Mesothelial cell of epicardium (in vitro differentiated cells): ENCODE measurements around the gene SLC39A12. TPM values are rescaled to one million over a fixed set of nuclear protein-coding genes. Genes with fewer than 3 reads are reported as not detected.

Source experiments
- DNase-seq, 2 experiments: peaks; one replicate each; pipeline ENCODE4 v3.0.0; 2021; ENCODE audit warnings: low spot score in 2 of 2; ENCODE audit not compliant: unreplicated experiment in 2 of 2
- H3K27ac Mint-ChIP-seq: 2 replicates; pipeline ENCODE4 v1.8.0; 2021; ENCODE audit warnings: mixed read lengths
- H3K27me3 Mint-ChIP-seq: 2 replicates; pipeline ENCODE4 v1.8.0; 2021; ENCODE audit warnings: low read depth, mixed read lengths
- H3K36me3 Mint-ChIP-seq: 2 replicates; pipeline ENCODE4 v1.8.0; 2021; ENCODE audit warnings: mixed read lengths
- H3K4me1 Mint-ChIP-seq: 2 replicates; pipeline ENCODE4 v1.8.0; 2021; ENCODE audit warnings: mixed read lengths
- H3K4me3 Mint-ChIP-seq: 2 replicates; pipeline ENCODE4 v1.8.0; 2021; ENCODE audit warnings: mild to moderate bottlenecking, moderate library complexity, mixed read lengths
- H3K9me3 Mint-ChIP-seq: 2 replicates; pipeline ENCODE4 v1.8.0; 2021; ENCODE audit warnings: mixed read lengths
- total RNA-seq: library from RNA; stranded (reverse); gene quantifications from 3 replicates; pipeline ENCODE4 v1.2.1, GENCODE V29; 2021
- TF ChIP-seq, protein P1 (sequence below): fragments of 200-600 bp; sonication (generic); IDR thresholded peaks from one replicate; pipeline ENCODE4 v1.5.0; 2021; ENCODE audit warnings: antibody characterized with exemption; ENCODE audit not compliant: unreplicated experiment

SLC39A12 gene
- total RNA-seq, 1 donor from 2014 or later, result not detected

GRCh38 chr10:18043148-18044006 is 91.7 kb downstream of the SLC39A12 start:
- peaks cover 10% of the 10 kb centered on the region for H3K27me3 Mint-ChIP-seq
- no peak overlapping the region for H3K4me3 Mint-ChIP-seq
- TF ChIP-seq, protein P1, sequence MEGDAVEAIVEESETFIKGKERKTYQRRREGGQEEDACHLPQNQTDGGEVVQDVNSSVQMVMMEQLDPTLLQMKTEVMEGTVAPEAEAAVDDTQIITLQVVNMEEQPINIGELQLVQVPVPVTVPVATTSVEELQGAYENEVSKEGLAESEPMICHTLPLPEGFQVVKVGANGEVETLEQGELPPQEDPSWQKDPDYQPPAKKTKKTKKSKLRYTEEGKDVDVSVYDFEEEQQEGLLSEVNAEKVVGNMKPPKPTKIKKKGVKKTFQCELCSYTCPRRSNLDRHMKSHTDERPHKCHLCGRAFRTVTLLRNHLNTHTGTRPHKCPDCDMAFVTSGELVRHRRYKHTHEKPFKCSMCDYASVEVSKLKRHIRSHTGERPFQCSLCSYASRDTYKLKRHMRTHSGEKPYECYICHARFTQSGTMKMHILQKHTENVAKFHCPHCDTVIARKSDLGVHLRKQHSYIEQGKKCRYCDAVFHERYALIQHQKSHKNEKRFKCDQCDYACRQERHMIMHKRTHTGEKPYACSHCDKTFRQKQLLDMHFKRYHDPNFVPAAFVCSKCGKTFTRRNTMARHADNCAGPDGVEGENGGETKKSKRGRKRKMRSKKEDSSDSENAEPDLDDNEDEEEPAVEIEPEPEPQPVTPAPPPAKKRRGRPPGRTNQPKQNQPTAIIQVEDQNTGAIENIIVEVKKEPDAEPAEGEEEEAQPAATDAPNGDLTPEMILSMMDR, result no peak
- DNase-seq, result no peak
- no peak overlapping the region for H3K27ac Mint-ChIP-seq
- H3K36me3 Mint-ChIP-seq, result no peaks in the 10 kb centered on the region
- H3K9me3 Mint-ChIP-seq, result no peaks in the 10 kb centered on the region
- no peaks in the 10 kb centered on the region for H3K4me1 Mint-ChIP-seq

- Mint-ChIP-seq H3K36me3 (no peaks in the 10 kb centered on the region), H3K27me3 (peaks cover 16% of the 10 kb centered on the region), H3K4me3 (no peak overlapping the region), H3K9me3 (no peaks in the 10 kb centered on the region), H3K4me1 (no peaks in the 10 kb centered on the region), H3K27ac (no peak overlapping the region)
- no peak for DNase-seq
- TF ChIP-seq, protein P1, result no peak
Measured at GRCh38 chr10:18044976-18045720, 93.4 kb downstream of the SLC39A12 start.

- Mint-ChIP-seq H3K9me3 (peaks cover 3% of the 10 kb centered on the region), H3K36me3 (no peaks in the 10 kb centered on the region), H3K4me1 (no peaks in the 10 kb centered on the region), H3K27ac (no peak overlapping the region), H3K4me3 (no peak overlapping the region), H3K27me3 (peaks cover 52% of the 10 kb centered on the region)
- TF ChIP-seq, protein P1, result no peak
- no peak for DNase-seq
Measured at GRCh38 chr10:18056583-18056982, 104.9 kb downstream of the SLC39A12 start.

DNA sequence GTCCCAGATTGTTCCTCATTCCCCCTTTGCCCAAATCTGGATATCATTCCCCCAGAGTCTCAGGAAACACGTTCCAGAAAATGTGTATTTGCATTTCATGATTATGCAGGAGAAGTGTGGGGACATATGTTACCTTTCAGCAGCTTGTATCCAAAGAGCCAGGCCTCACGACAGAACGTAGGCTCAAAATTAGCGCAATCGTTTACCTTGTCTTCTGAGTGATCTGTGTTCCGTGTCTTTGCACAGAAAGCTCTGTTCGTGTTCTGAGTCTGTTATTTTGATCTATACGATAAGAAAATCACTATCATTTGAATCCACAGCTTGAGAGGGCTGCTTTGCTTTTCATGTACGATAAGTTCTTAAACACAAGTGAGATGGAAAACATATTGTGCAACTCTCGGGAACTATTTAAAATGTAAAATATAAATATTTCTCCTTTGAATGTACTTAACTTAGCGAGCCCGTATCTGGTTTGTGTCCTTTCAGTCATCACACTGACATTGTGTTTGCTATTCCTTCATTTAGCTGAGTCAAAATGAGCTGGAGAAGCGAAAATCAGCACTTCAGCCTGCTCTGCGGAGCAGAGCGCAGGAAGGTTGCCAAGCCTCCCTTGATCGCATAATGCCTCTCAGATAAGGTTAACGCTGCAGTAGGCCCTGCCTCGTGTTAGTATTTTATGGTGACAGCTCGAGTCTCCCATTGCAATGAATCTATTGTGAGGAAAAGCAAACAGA is 108.3 kb downstream of the SLC39A12 start:
- TF ChIP-seq, protein P1, result no peak

GRCh38 chr10:18066947-18067346 is 115.2 kb downstream of the SLC39A12 start:
- Mint-ChIP-seq H3K4me3 (no peak overlapping the region), H3K9me3 (peaks cover 12% of the 10 kb centered on the region), H3K36me3 (no peaks in the 10 kb centered on the region), H3K4me1 (no peaks in the 10 kb centered on the region), H3K27ac (no peak overlapping the region), H3K27me3 (peaks cover 68% of the 10 kb centered on the region)
- TF ChIP-seq, protein P1, result no peak
- DNase-seq, result no peak

More for the DNA sequence above, 108.3 kb downstream of the SLC39A12 start:
- Mint-ChIP-seq H3K9me3 (peaks cover 2% of the 10 kb centered on the region), H3K4me3 (no peak overlapping the region), H3K27ac (no peak overlapping the region), H3K27me3 (peaks cover 64% of the 10 kb centered on the region), H3K4me1 (no peaks in the 10 kb centered on the region), H3K36me3 (no peaks in the 10 kb centered on the region)
- no peak for DNase-seq
